Measurements from ENCODE around the gene DYNLT2. TPM values are rescaled to one million over a fixed set of nuclear protein-coding genes. Genes with fewer than 3 reads are reported as not detected.
A peak's percentile ranks its signal among the peaks of the same experiment; 100 is the strongest.

Gene DYNLT2
- total RNA-seq, 1 donor from 2014 or later: 1.7 TPM

GRCh38 chr6:169763308-169763707 is 11.9 kb upstream of the DYNLT2 start:
- TF ChIP-seq CTCF (IDR thresholded peaks at IDR 0.05; ENCODE audit: partially characterized antibody, unreplicated experiment): no peak
- Mint-ChIP-seq H3K4me1 (ENCODE audit: low read depth, unreplicated experiment) (no peaks in the 10 kb centered on the region), H3K9me3 (ENCODE audit: unreplicated experiment) (no peaks in the 10 kb centered on the region), H3K36me3 (ENCODE audit: unreplicated experiment) (no peaks in the 10 kb centered on the region), H3K27me3 (ENCODE audit: unreplicated experiment) (no peaks in the 10 kb centered on the region), H3K27ac (ENCODE audit: unreplicated experiment) (no peak overlapping the region), H3K4me3 (ENCODE audit: unreplicated experiment) (no peak overlapping the region)
- no peak for DNase-seq

- Mint-ChIP-seq H3K27me3 (ENCODE audit: unreplicated experiment) (peaks cover 2% of the 10 kb centered on the region), H3K36me3 (ENCODE audit: unreplicated experiment) (no peaks in the 10 kb centered on the region), H3K27ac (ENCODE audit: unreplicated experiment) (no peak overlapping the region), H3K9me3 (ENCODE audit: unreplicated experiment) (peaks cover 2% of the 10 kb centered on the region), H3K4me1 (ENCODE audit: low read depth, unreplicated experiment) (no peaks in the 10 kb centered on the region), H3K4me3 (ENCODE audit: unreplicated experiment) (no peak overlapping the region)
- DNase-seq: no peak
- no peak for TF ChIP-seq CTCF (IDR thresholded peaks at IDR 0.05; ENCODE audit: partially characterized antibody, unreplicated experiment)
Observed at GRCh38 chr6:169755162-169755561, 3.8 kb upstream of the DYNLT2 start.

- TF ChIP-seq CTCF (IDR thresholded peaks at IDR 0.05; ENCODE audit: partially characterized antibody, unreplicated experiment): no peak
- H3K27me3 Mint-ChIP-seq (ENCODE audit: unreplicated experiment): peaks cover 2% of the 10 kb centered on the region
- H3K4me1 Mint-ChIP-seq (ENCODE audit: low read depth, unreplicated experiment): no peaks in the 10 kb centered on the region
- H3K27ac Mint-ChIP-seq (ENCODE audit: unreplicated experiment): peak overlapping the region; percentile 69
- no peak for DNase-seq
- H3K36me3 Mint-ChIP-seq (ENCODE audit: unreplicated experiment): peaks cover 3% of the 10 kb centered on the region
- peaks cover 2% of the 10 kb centered on the region for H3K9me3 Mint-ChIP-seq (ENCODE audit: unreplicated experiment)
- H3K4me3 Mint-ChIP-seq (ENCODE audit: unreplicated experiment): peak overlapping the region; percentile 86
Observed at GRCh38 chr6:169752074-169752623, 777 bp upstream of the DYNLT2 start.

- H3K36me3 Mint-ChIP-seq (ENCODE audit: unreplicated experiment): peaks cover 5% of the 10 kb centered on the region
- no peaks in the 10 kb centered on the region for H3K4me1 Mint-ChIP-seq (ENCODE audit: low read depth, unreplicated experiment)
- no peak overlapping the region for H3K4me3 Mint-ChIP-seq (ENCODE audit: unreplicated experiment)
Observed at GRCh38 chr6:169746556-169746955, 4.8 kb downstream of the DYNLT2 start.

More at GRCh38 chr6:169746556-169746955, 4.8 kb downstream of the DYNLT2 start:
- Mint-ChIP-seq H3K27ac (ENCODE audit: unreplicated experiment) (no peak overlapping the region), H3K27me3 (ENCODE audit: unreplicated experiment) (peaks cover 2% of the 10 kb centered on the region), H3K9me3 (ENCODE audit: unreplicated experiment) (peaks cover 2% of the 10 kb centered on the region)
- DNase-seq: no peak
- TF ChIP-seq CTCF (IDR thresholded peaks at IDR 0.05; ENCODE audit: partially characterized antibody, unreplicated experiment): no peak

Data from glutamatergic neuron (in vitro differentiated cells).